ENCODE data around the gene PELI3.

- TF ChIP-seq, protein P1, sequence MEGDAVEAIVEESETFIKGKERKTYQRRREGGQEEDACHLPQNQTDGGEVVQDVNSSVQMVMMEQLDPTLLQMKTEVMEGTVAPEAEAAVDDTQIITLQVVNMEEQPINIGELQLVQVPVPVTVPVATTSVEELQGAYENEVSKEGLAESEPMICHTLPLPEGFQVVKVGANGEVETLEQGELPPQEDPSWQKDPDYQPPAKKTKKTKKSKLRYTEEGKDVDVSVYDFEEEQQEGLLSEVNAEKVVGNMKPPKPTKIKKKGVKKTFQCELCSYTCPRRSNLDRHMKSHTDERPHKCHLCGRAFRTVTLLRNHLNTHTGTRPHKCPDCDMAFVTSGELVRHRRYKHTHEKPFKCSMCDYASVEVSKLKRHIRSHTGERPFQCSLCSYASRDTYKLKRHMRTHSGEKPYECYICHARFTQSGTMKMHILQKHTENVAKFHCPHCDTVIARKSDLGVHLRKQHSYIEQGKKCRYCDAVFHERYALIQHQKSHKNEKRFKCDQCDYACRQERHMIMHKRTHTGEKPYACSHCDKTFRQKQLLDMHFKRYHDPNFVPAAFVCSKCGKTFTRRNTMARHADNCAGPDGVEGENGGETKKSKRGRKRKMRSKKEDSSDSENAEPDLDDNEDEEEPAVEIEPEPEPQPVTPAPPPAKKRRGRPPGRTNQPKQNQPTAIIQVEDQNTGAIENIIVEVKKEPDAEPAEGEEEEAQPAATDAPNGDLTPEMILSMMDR (conservative IDR thresholded peaks at IDR 0.05; ENCODE audit: low read length): no peak
- no peak for TF ChIP-seq EZH2phosphoT487 (IDR thresholded peaks at IDR 0.05; ENCODE audit: borderline replicate concordance)
Measured at GRCh38 chr11:66497206-66497605, 30.5 kb downstream of the PELI3 start.

Measured in Loucy (cell line).